SJSA1 (cell line): ENCODE measurements around the gene TLCD3B. TPM values are rescaled to one million over a fixed set of nuclear protein-coding genes. Genes with fewer than 3 reads are reported as not detected.

Experiments used
- DNase-seq, 2 experiments: peaks; one replicate each; pipeline ENCODE4 v3.0.0-alpha.2; 2015 to 2020; ENCODE audit warnings: low spot score in 2 of 2, low read depth in 1 of 2
- H3K27ac ChIP-seq: fragments of 250-450 bp; sonication (Bioruptor Pico); 2 replicates; pipeline ENCODE4 v1.5.1; 2020; ENCODE audit warnings: mild to moderate bottlenecking, moderate library complexity
- H3K27me3 ChIP-seq: fragments of 250-450 bp; sonication (Bioruptor Pico); replicated peaks from 2 replicates; pipeline ENCODE4 v1.5.1; 2020; ENCODE audit warnings: mild to moderate bottlenecking, moderate library complexity
- H3K36me3 ChIP-seq: fragments of 250-450 bp; sonication (Bioruptor Pico); 2 replicates; pipeline ENCODE4 v1.5.1; 2020; ENCODE audit warnings: mild to moderate bottlenecking
- H3K4me1 ChIP-seq: fragments of 250-450 bp; sonication (Bioruptor Pico); replicated peaks from 2 replicates; pipeline ENCODE4 v1.6.1; 2021; ENCODE audit warnings: mild to moderate bottlenecking
- H3K4me3 ChIP-seq: fragments of 250-450 bp; sonication (Bioruptor Pico); 2 replicates; pipeline ENCODE4 v1.5.1; 2020; ENCODE audit warnings: mild to moderate bottlenecking
- H3K9me3 ChIP-seq: fragments of 250-450 bp; sonication (Bioruptor Pico); replicated peaks from 2 replicates; pipeline ENCODE4 v1.5.1; 2020; ENCODE audit warnings: mild to moderate bottlenecking
- total RNA-seq: library from RNA; depleted of rRNA; stranded (reverse); fragments of >200 nt; shearing (Covaris generic); gene quantifications from 2 replicates; pipeline ENCODE4 v1.2.3, GENCODE V29; 2014; rRNA removed

The TLCD3B gene
- total RNA-seq, 1 experiment from 2014 or later: 0.55 TPM

DNA sequence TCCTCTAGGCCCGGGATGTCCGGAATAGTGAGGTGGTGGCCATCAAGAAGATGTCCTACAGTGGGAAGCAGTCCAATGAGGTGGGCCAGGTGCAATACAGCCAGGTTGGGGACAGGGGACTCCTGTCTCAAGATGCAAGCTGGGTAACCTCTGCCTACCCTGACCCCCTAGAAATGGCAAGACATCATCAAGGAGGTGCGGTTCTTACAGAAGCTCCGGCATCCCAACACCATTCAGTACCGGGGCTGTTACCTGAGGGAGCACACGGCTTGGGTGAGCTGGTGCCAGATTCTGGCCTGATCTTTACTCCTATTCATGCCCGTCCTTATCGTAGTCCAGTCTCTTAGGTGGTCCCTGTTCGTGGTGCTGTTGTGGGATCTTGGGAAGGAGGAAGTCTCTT is 53.0 kb downstream of the TLCD3B start:
- no peaks in the 10 kb centered on the region for H3K27me3 ChIP-seq
- no peak overlapping the region for H3K4me3 ChIP-seq
- peaks cover 78% of the 10 kb centered on the region for H3K36me3 ChIP-seq
- peaks cover 15% of the 10 kb centered on the region for H3K4me1 ChIP-seq
- H3K9me3 ChIP-seq: 0 out of 2 replicates have a peak, but pooled peaks cover 2% of the 10 kb centered on the region
- H3K27ac ChIP-seq: no peak overlapping the region
- DNase-seq: no peak

DNA sequence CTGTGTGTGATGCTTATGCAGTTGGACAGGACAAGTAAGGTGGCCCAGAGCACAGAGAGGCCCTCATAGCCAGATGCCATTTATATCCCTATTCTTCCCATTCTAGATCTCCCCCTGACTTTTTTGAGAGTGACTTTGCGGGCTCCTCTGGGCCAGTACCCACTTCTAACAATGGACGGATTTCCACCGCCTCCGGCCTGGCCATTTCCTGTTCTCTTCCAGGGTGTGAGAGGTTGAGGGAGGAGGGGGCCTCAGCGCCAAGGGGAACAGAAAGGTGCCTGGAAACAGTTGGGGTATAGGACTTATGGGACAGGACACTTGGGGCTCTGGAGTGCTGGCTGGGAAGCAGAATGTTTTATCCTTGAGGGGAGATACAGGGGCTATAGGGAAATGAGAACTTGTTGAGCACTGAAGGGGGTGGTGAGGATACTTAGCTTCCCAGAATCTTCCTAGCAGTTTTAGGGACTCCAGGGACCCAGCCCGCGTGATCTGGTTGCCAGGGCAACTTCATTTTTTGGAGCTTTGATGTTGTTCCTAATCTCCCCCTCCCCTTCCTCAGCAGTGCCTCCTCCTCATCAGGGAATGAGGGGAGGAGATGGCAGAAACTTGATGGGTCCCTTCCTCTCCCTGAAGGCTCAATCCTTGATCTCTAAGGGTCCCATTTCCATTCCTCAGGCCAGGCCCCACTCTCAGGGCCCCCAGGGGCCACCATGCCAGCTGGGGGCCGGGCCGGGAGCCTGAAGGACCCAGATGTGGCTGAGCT is 53.8 kb downstream of the TLCD3B start:
- no peak overlapping the region for H3K4me3 ChIP-seq

DNA sequence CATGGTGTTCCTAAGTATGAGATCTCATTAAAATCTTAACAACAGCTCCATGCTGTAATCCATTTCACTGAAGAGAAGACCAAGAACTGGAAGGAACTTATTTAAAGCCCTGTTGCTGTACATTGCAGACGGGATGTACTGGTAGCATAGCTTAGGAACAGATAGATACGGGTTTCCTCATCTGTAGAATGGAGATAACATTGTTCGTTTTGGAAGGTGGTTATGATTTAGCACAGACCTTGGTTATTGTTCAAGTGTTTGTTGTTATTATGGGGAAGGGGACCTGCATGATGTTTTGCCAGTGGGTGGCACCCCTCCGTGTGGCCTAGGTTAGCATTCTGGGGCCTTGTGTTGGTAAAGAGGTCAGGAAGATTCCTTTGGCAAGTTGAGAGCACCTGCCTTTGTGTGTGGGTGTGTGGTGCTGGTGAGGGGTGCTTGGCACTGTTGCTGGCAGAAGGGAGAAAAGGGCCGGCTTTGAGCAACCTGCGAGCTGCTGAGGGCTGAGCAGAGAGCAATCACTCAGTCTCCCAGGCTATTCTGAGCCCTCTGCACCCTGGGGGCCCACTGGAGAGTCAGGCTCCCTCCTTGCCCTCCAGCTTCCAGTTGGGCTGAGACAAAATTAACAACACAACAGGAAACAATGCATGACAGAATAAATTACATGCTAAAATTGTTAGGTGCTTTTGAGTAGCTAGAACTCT is 55.1 kb downstream of the TLCD3B start:
- DNase-seq: no peak
- Histone ChIP-seq H3K27ac (no peak overlapping the region), H3K4me1 (peaks cover 15% of the 10 kb centered on the region), H3K36me3 (peaks cover 68% of the 10 kb centered on the region), H3K4me3 (no peak overlapping the region), H3K9me3 (0 out of 2 replicates have a peak, but pooled peaks cover 2% of the 10 kb centered on the region), H3K27me3 (no peaks in the 10 kb centered on the region)

More for the DNA sequence above, 53.8 kb downstream of the TLCD3B start:
- Histone ChIP-seq H3K36me3 (peaks cover 75% of the 10 kb centered on the region), H3K4me1 (peaks cover 15% of the 10 kb centered on the region), H3K27ac (no peak overlapping the region), H3K27me3 (no peaks in the 10 kb centered on the region), H3K9me3 (0 out of 2 replicates have a peak, but pooled peaks cover 2% of the 10 kb centered on the region)
- DNase-seq: no peak

DNA sequence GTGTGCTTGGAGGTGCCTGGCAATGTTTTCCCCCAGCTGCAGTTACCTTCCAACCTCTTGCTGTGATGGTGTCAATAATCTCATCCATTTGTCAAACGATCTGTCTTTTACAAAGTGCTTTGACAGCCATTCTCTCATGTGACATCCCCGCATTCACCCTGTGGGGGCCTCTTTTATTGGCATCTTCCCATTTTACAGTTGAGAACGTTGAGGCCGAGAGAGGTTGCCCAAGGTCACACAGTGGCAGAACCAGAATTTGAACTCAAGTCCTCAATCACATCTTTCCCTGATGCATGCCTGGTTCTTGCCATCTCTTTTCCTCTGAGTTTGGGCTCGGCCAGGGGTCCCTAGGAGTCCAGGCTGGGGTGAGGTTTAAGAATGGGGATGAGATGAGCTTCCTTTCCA is 55.9 kb downstream of the TLCD3B start:
- no peak for DNase-seq
- Histone ChIP-seq H3K27ac (no peak overlapping the region), H3K27me3 (no peaks in the 10 kb centered on the region), H3K9me3 (0 out of 2 replicates have a peak, but pooled peaks cover 2% of the 10 kb centered on the region), H3K36me3 (peaks cover 59% of the 10 kb centered on the region), H3K4me3 (peak overlapping the region; percentile 66), H3K4me1 (peaks cover 15% of the 10 kb centered on the region)

Other genes starting within 250 kb of the TLCD3B start
- 95.3 and 137 TPM in 2 replicates for gene KIF22, start 240.5 kb downstream of the TLCD3B start, total RNA-seq
- gene MAZ, start 224.7 kb downstream of the TLCD3B start, total RNA-seq: 237 and 331 TPM in 2 replicates
- gene PRRT2, start 219.1 kb downstream of the TLCD3B start, total RNA-seq: 0.11 TPM in 1 of 2 replicates, not detected in the other
- gene PAGR1, start 215.1 kb downstream of the TLCD3B start, total RNA-seq: 39.3 and 66.0 TPM in 2 replicates
- 138 and 149 TPM in 2 replicates for gene MVP, start 210.8 kb downstream of the TLCD3B start, total RNA-seq
- gene CDIPT, start 168.0 kb downstream of the TLCD3B start, total RNA-seq: 59.9 and 71.6 TPM in 2 replicates
- gene SEZ6L2, start 131.7 kb downstream of the TLCD3B start, total RNA-seq: 13.2 and 13.8 TPM in 2 replicates
- gene ASPHD1, start 130.8 kb downstream of the TLCD3B start, total RNA-seq: 3.7 and 8.8 TPM in 2 replicates
- 10.2 and 43.8 TPM in 2 replicates for gene KCTD13, start 105.0 kb downstream of the TLCD3B start, total RNA-seq
- 86.2 and 143 TPM in 2 replicates for gene TMEM219, start 69.2 kb downstream of the TLCD3B start, total RNA-seq
- 55.7 and 65.8 TPM in 2 replicates for gene TAOK2, start 57.4 kb downstream of the TLCD3B start, total RNA-seq
- 20.3 and 28.0 TPM in 2 replicates for gene HIRIP3, start 35.7 kb downstream of the TLCD3B start, total RNA-seq
- 92.7 and 93.4 TPM in 2 replicates for gene INO80E, start 35.0 kb downstream of the TLCD3B start, total RNA-seq
- gene DOC2A, start 20.2 kb downstream of the TLCD3B start, total RNA-seq: not detected in 2 replicates
- not detected in 2 replicates for gene C16orf92, start 8.1 kb downstream of the TLCD3B start, total RNA-seq
- gene ALDOA, start 34.5 kb upstream of the TLCD3B start, total RNA-seq: 758 and 762 TPM in 2 replicates
- gene PPP4C, start 44.7 kb upstream of the TLCD3B start, total RNA-seq: 100 and 134 TPM in 2 replicates
- not detected in 2 replicates for gene TBX6, start 60.7 kb upstream of the TLCD3B start, total RNA-seq
- gene YPEL3, start 64.9 kb upstream of the TLCD3B start, total RNA-seq: 3.1 and 4.8 TPM in 2 replicates
- gene GDPD3, start 82.3 kb upstream of the TLCD3B start, total RNA-seq: 0.50 TPM in 1 of 2 replicates, not detected in the other
- gene MAPK3, start 91.9 kb upstream of the TLCD3B start, total RNA-seq: 18.6 and 23.3 TPM in 2 replicates
- gene CORO1A, start 152.3 kb upstream of the TLCD3B start, total RNA-seq: 4.3 and 4.5 TPM in 2 replicates
- gene BOLA2B, start 162.4 kb upstream of the TLCD3B start, total RNA-seq: 156 and 420 TPM in 2 replicates
- 14.3 and 43.6 TPM in 2 replicates for gene SLX1A, start 162.6 kb upstream of the TLCD3B start, total RNA-seq
- gene SULT1A3, start 168.0 kb upstream of the TLCD3B start, total RNA-seq: 3.6 and 5.8 TPM in 2 replicates
- gene NPIPB13, start 217.2 kb upstream of the TLCD3B start, total RNA-seq: not detected in 2 replicates